Suppressor macrophage (primary cell): ENCODE results near the gene CLEC1A.

Source experiments
- DNase-seq, 4 experiments: peaks; one replicate each; pipeline ENCODE4 v3.0.0-alpha.2; 2020 to 2022

CLEC1A gene

GRCh38 chr12:10101042-10101579 lies 2.3 kb upstream of the CLEC1A start:
- no peak for DNase-seq

GRCh38 chr12:10097521-10097920 lies 1.3 kb downstream of the CLEC1A start:
- DNase-seq: peak in 3 of 4 experiments; percentile 34 to 65 (median 49)

GRCh38 chr12:10095971-10096370 lies 2.8 kb downstream of the CLEC1A start:
- DNase-seq: no peak

GRCh38 chr12:10094646-10095395 lies 4.0 kb downstream of the CLEC1A start:
- peak; percentile 39 to 89 (median 70) for DNase-seq

- peak in 2 of 4 experiments; percentile 38 to 58 for DNase-seq
Observed at GRCh38 chr12:10088955-10089900, 9.6 kb downstream of the CLEC1A start.

GRCh38 chr12:10088031-10088430 lies 10.8 kb downstream of the CLEC1A start:
- DNase-seq: peak in 2 of 4 experiments; percentile 42 to 44

- no peak for DNase-seq
Observed at GRCh38 chr12:10086387-10086786, 12.4 kb downstream of the CLEC1A start.

GRCh38 chr12:10084733-10085132 lies 14.1 kb downstream of the CLEC1A start:
- DNase-seq: no peak

GRCh38 chr12:10082117-10082874 lies 16.5 kb downstream of the CLEC1A start:
- peak; percentile 55 to 75 (median 68) for DNase-seq

GRCh38 chr12:10075451-10075850 lies 23.3 kb downstream of the CLEC1A start:
- no peak for DNase-seq

- DNase-seq: no peak
Observed at GRCh38 chr12:10073261-10073660, 25.5 kb downstream of the CLEC1A start.

GRCh38 chr12:10072131-10072530 lies 26.7 kb downstream of the CLEC1A start:
- DNase-seq: no peak

- DNase-seq: no peak
Observed at GRCh38 chr12:10070380-10070779, 28.4 kb downstream of the CLEC1A start.

- DNase-seq: peak; percentile 52 to 73 (median 62)
Observed at GRCh38 chr12:10069976-10070375, 28.8 kb downstream of the CLEC1A start.

- peak; percentile 67 to 85 (median 74) for DNase-seq
Observed at GRCh38 chr12:10069099-10069498, 29.7 kb downstream of the CLEC1A start.

- peak; percentile 57 to 94 (median 79) for DNase-seq
Observed at GRCh38 chr12:10068644-10069043, 30.1 kb downstream of the CLEC1A start.

- peak in 3 of 4 experiments; percentile 41 to 53 (median 41) for DNase-seq
Observed at GRCh38 chr12:10067942-10068341, 30.8 kb downstream of the CLEC1A start.

GRCh38 chr12:10067264-10067663 lies 31.5 kb downstream of the CLEC1A start:
- DNase-seq: no peak

GRCh38 chr12:10065241-10065640 lies 33.5 kb downstream of the CLEC1A start:
- DNase-seq: no peak

- DNase-seq: no peak
Observed at GRCh38 chr12:10058387-10058786, 40.4 kb downstream of the CLEC1A start.

- no peak for DNase-seq
Observed at GRCh38 chr12:10052193-10052913, 46.4 kb downstream of the CLEC1A start.

- peak; percentile 37 to 69 (median 54) for DNase-seq
Observed at GRCh38 chr12:10048526-10048925, 50.3 kb downstream of the CLEC1A start.
